PFSK-1 (cell line): ENCODE data around the gene ATP13A2.

Source experiments
- POLR2AphosphoS5 ChIP-seq: IDR thresholded peaks from 2 replicates; pipeline ENCODE4 v1.6.1; 2012; ENCODE audit warnings: low read depth, mild to moderate bottlenecking, control low read depth, low read length, moderate library complexity
- TAF1 ChIP-seq: IDR thresholded peaks from 2 replicates; pipeline ENCODE4 v1.6.1; 2012; ENCODE audit warnings: low read length, control low read depth, borderline replicate concordance; ENCODE audit not compliant: insufficient read depth
- TF ChIP-seq, protein P1 (sequence below), 2 experiments: IDR thresholded peaks; 2 replicates each; pipeline versions ENCODE4 v1.6.1 to v1.8.0; 2011 to 2012; ENCODE audit warnings: low read depth in 2 of 2, low read length in 2 of 2, control low read depth in 1 of 2, inconsistent platforms in 1 of 2, mild to moderate bottlenecking in 1 of 2, moderate library complexity in 1 of 2; ENCODE audit not compliant: insufficient read depth in 1 of 2

DNA sequence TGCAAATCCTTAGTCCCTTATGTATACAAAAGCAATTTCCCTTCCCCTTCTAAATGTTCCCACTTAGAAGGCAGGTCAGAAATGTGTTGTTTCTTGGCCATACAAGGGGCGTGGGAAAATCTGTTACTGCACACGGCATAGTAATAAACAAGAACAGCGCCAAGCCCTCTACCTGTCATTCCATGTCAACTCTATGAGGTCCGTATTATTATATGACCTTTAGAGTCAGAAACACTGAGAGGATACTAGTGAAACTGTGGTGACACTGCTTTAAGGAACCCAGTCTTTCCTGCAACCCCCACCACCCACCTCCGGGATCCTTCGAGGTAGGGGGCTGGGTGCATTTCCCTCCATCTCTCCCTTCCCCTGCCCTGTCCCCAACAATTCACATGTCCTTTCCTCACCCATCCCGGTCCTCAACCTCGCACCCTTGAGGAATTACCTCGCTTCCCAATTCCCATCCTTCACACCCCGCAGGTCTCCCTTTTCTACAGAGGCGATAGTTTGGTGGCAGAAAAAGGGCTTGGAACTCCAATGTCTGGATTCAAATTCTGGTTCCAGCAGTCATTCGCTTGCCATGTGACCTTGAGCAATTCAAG, 41.5 kb upstream of the ATP13A2 start:
- TF ChIP-seq, protein P1, sequence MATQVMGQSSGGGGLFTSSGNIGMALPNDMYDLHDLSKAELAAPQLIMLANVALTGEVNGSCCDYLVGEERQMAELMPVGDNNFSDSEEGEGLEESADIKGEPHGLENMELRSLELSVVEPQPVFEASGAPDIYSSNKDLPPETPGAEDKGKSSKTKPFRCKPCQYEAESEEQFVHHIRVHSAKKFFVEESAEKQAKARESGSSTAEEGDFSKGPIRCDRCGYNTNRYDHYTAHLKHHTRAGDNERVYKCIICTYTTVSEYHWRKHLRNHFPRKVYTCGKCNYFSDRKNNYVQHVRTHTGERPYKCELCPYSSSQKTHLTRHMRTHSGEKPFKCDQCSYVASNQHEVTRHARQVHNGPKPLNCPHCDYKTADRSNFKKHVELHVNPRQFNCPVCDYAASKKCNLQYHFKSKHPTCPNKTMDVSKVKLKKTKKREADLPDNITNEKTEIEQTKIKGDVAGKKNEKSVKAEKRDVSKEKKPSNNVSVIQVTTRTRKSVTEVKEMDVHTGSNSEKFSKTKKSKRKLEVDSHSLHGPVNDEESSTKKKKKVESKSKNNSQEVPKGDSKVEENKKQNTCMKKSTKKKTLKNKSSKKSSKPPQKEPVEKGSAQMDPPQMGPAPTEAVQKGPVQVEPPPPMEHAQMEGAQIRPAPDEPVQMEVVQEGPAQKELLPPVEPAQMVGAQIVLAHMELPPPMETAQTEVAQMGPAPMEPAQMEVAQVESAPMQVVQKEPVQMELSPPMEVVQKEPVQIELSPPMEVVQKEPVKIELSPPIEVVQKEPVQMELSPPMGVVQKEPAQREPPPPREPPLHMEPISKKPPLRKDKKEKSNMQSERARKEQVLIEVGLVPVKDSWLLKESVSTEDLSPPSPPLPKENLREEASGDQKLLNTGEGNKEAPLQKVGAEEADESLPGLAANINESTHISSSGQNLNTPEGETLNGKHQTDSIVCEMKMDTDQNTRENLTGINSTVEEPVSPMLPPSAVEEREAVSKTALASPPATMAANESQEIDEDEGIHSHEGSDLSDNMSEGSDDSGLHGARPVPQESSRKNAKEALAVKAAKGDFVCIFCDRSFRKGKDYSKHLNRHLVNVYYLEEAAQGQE (IDR thresholded peaks at IDR 0.05; ENCODE audit: insufficient read depth in 1 of 2, low read depth in 2 of 2, low read length in 2 of 2): no peak
- TF ChIP-seq TAF1: no peak
- TF ChIP-seq POLR2AphosphoS5: no peak
